Urothelium cell line (cell line): ENCODE results near the gene TSPAN19.

ENCODE experiments used
- DNase-seq: peaks from one replicate; pipeline ENCODE4 v3.0.0; 2011; ENCODE audit warnings: low spot score, mixed read lengths
- FAIRE-seq: peaks from 2 replicates; lab custom pipeline; 2011; peaks lifted over from hg19 to GRCh38; lab: Jason Lieb, UNC

Gene TSPAN19

DNA sequence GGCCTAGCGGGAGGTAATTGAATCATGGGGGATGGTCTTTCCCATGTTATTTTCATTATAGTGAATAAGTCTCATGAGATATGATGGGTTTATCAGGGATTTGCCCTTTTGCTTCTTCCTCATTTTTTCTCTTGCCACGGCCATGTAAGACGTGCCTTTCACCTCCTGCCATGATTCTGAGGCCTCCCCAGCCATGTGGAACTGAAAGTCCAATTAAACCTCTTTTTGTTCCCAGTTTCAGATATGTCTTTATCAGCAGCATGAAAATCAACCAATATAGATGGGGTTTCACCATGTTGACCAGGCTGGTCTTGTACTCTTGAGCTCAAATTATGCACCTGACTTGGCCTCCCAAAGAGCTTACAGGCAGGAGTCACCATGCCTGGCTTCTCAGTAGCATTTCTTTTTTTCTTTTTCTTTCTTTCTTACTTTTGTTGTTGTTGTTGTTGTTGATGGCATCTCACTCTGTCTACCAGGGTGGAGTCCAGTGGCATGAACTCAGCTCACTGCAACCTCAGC, 33.2 kb downstream of the TSPAN19 start:
- no peak for DNase-seq
- FAIRE-seq = no peak

GRCh38 chr12:85000729-85001128, 35.3 kb downstream of the TSPAN19 start:
- FAIRE-seq (no peak), DNase-seq (no peak)

DNA sequence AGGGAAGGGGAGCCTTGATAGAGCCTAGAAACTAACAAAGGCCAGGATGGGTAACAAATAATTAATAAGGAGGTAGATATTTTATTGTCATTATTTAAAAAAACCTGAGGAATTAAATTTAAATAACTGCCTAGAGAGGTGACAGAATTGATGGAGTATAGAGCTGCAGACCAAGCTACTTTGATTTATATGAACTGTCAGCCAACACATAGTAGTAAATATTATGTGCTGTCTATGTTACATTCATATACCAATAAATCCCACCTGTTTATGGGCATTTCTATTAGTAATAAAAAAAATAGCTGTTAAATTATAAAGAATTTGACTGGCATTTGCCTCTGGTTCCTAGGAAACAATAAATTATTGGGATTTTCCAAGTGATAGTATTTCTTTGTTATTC, 37.7 kb downstream of the TSPAN19 start:
- FAIRE-seq (no peak), DNase-seq (no peak)

DNA sequence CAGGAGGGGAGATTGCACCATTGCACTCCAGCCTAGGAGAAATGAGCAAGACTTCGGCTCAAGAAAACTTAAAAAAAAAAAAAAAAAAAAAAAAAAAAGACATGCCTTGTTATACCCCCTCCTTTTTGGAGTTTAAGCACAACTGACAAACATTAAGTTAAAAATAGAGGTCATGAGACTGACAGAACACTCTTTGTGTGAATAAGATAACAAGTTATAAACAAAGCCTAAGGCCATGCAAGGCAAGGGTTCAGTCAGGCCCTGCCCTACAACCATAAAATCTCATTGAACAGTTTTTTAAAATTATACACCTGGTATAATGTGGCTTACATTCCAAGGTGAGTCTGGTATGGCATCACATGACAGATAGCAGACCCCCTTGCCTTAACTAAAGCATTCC, 39.3 kb downstream of the TSPAN19 start:
- FAIRE-seq (no peak), DNase-seq (no peak)

- no peak for FAIRE-seq
- no peak for DNase-seq
Measured at GRCh38 chr12:84995641-84996040, 40.4 kb downstream of the TSPAN19 start.

DNA sequence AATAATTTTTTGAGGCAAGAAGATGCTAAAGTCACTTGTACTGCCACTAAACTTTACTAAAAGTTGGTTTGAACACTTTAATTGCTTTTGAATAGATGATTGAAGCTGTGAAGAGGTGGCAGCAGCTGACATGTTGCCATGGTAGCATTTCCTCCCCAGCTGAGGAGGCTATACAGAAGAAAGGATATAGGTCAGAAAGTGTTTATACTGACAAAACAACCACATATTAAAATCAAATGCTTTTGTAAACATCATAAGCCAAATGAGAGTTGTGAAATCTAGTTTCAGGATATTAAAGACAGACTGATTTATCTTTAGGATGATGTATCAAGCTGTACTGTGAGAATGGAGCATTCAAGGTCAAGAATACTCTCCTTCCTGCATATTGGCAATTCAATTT, 41.7 kb downstream of the TSPAN19 start:
- FAIRE-seq = no peak
- DNase-seq = no peak

- no peak for DNase-seq
- no peak for FAIRE-seq
Measured at GRCh38 chr12:84986586-84986985, 49.5 kb downstream of the TSPAN19 start.

DNA sequence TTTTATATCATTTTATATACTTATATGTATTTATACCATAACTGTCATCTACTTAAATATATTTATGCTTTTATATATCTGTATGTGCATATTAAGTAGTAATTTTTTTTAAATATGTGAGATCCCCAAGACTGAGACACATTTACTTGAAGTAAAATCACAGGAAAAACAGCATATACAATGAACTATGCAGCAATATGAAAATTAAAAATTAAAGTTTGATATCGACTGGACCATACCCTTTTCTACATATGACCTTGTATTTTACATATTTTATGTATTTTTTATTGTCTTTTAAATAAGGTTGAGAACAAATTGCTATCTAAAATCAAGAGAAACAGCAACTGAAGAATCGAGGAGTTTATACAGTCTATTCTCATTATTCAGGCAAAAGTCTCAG, 50.0 kb downstream of the TSPAN19 start:
- FAIRE-seq = no peak
- no peak for DNase-seq

DNA sequence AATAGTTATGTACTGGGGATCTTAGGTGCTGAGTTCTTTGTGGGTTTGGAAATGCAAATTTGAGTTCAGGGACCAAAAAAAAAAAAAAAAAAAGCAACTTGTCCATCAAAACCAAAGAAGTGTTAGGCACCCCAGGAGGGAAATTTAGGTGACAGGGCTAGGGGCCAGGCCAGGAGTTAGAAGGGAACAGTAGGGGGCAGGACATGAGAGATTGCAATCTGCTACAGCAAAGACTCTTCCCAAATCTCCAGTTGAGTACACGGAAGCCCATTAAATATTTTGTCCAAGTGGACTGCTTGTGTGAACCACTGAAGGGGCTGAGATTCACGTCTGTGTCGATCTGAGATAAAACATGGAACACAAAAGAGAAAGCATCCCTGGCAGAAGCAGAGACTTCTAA, 52.8 kb downstream of the TSPAN19 start:
- no peak for FAIRE-seq
- no peak for DNase-seq

DNA sequence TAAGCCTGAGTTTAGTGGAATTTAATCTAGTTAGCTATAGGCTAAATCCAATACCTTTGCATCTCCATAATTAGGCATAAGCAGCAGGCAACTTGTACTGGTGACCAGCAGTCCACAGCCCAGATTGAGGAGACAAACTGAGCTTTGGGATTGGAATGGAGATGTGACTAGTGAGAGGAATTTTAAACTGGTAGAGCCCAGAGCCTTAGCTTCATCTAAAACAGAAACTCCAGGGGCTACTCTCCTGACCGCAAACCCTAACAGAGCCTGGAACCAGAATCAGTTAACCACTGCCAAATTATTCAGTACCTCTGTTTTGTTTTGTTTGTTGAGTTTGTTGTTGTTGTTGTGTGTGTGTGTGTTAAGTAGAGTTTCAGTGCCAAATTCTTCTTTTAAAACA, 53.2 kb downstream of the TSPAN19 start:
- FAIRE-seq = no peak
- DNase-seq = no peak

DNA sequence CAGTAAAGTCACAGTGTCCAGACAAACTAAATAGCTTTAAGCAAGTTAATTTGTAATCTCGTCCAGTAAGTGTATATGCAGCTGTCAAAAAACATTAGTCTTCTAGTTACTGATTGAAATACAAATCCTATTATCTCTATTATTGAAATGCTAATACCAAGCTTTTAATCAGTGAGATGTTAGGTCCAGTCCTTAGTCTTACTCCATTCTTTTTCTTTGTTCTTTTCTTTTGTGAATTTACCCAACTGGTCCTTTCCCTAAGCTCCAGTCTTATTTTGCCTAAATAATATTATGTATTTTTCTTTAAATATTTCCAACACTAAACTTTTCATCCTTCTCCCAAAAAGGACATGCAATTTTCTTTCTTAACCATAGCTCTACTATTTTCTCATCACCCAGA, 57.2 kb downstream of the TSPAN19 start:
- FAIRE-seq = no peak
- no peak for DNase-seq

GRCh38 chr12:84976133-84976532, 59.9 kb downstream of the TSPAN19 start:
- FAIRE-seq (no peak), DNase-seq (no peak)

- FAIRE-seq (no peak), DNase-seq (no peak)
Measured at GRCh38 chr12:84974155-84974815, 61.8 kb downstream of the TSPAN19 start.

- DNase-seq (no peak), FAIRE-seq (no peak)
Measured at GRCh38 chr12:84973026-84973425, 63.1 kb downstream of the TSPAN19 start.

- DNase-seq (no peak), FAIRE-seq (no peak)
Measured at GRCh38 chr12:84969226-84969625, 66.9 kb downstream of the TSPAN19 start.
